Heart left ventricle (tissue), 16 donors: ENCODE data around the gene WASF3. TPM values are rescaled to one million over a fixed set of nuclear protein-coding genes. Genes with fewer than 3 reads are reported as not detected.

Source experiments
- ATAC-seq, 4 donors: fragments of 200-7000 bp; cut with Tn5 transposase; one replicate each; pipeline ENCODE4 v1.9.1; 2020 to 2022; ENCODE audit warnings: moderate library complexity in 4 of 4, mild to moderate bottlenecking in 3 of 4, moderate number of reproducible peaks in 1 of 4
- DNase-seq, 5 donors: peaks; one replicate each; pipeline ENCODE4 v3.0.0-alpha.2; 2020
- H3K27ac ChIP-seq, 12 donors: fragments of 200-600 bp; sonication (generic) in 4 of 12; one replicate each; pipeline versions ENCODE4 v1.5.0 to v1.8.0; 2016 to 2022; ENCODE audit warnings: mild to moderate bottlenecking in 2 of 12
- H3K27me3 ChIP-seq, 9 donors: fragments of 200-600 bp; sonication (generic) in 2 of 9; one replicate each; pipeline versions ENCODE4 v1.5.1 to v1.8.0; 2016 to 2022; ENCODE audit warnings: mild to moderate bottlenecking in 3 of 9
- H3K36me3 ChIP-seq, 9 donors: fragments of 200-600 bp; sonication (generic) in 2 of 9; one replicate each; pipeline versions ENCODE4 v1.5.0 to v1.8.0; 2018 to 2022; ENCODE audit warnings: mild to moderate bottlenecking in 2 of 9
- H3K4me1 ChIP-seq, 12 donors: fragments of 200-600 bp; sonication (generic) in 4 of 12; one replicate each; pipeline versions ENCODE4 v1.5.0 to v1.8.0; 2016 to 2022; ENCODE audit warnings: mild to moderate bottlenecking in 3 of 12
- H3K4me3 ChIP-seq, 12 donors: fragments of 200-600 bp; sonication (generic) in 4 of 12; one replicate each; pipeline versions ENCODE4 v1.5.0 to v1.8.0; 2017 to 2022; ENCODE audit warnings: mild to moderate bottlenecking in 9 of 12, moderate library complexity in 4 of 12
- H3K9me3 ChIP-seq, 12 donors: fragments of 200-600 bp; sonication (generic) in 4 of 12; one replicate each; pipeline versions ENCODE4 v1.5.0 to v1.8.0; 2016 to 2022; ENCODE audit warnings: mild to moderate bottlenecking in 1 of 12
- POLR2A ChIP-seq, 2 donors: fragments of 450-650 bp; IDR thresholded peaks; one replicate each; pipeline ENCODE4 v1.6.1; 2017; ENCODE audit warnings: antibody characterized with exemption in 2 of 2, mild to moderate bottlenecking in 2 of 2, moderate library complexity in 2 of 2
- WGBS, 4 donors: extraction: QIAGEN DNeasy Blood & Tissue Kit in 2 of 4; methylation state at CpG; one replicate each; pipeline versions ENCODE4 v1.1.5 to v1.1.7; 2013 to 2018; 5-methylcytosine and 5-hydroxymethylcytosine counted together
- intact Hi-C, 10 donors: fragments of 100-400 bp; cut with DNase I; formaldehyde crosslinking; loops; one replicate each; pipeline versions ENCODE4 v1.11.1 to v1.14.2; 2022
- polyA plus RNA-seq, 2 donors: library from polyadenylated mRNA; stranded (reverse); fragments of 200-250 nt; gene quantifications; one replicate each; pipeline ENCODE4 v1.2.3, GENCODE V29; 2013
- total RNA-seq, 9 donors: library from RNA; depleted of rRNA in 2 of 9; stranded (reverse); fragments of >200 nt in 2 of 9; fragmentation: NEBNext Ultra II Directional in 3 of 9; extraction: Animal tissue kit (Norgen Biotek cat#: 25700) in 3 of 9; gene quantifications; one replicate each; pipeline versions ENCODE4 v1.1.0 to v1.2.4, GENCODE V29; 2016 to 2023
- TF ChIP-seq, protein P1 (sequence below), 12 donors: fragments of 200-600 bp; sonication (generic) in 4 of 12; IDR thresholded peaks; one replicate each; pipeline versions ENCODE4 v1.5.0 to v1.8.0; 2018 to 2022; ENCODE audit warnings: antibody characterized with exemption in 12 of 12, mild to moderate bottlenecking in 5 of 12
- donor health status: ischemic (EF 13 %, LVEDD 7.1; RV severe dilation, severe dysfunction).
- donor health status: healthy with polysubstance abuse.
- donor health status: DM: no; HTN: yes; CAD: no.
- donor health status: DM: no; HTN: no; CAD: no.
- donor health status: ischemic (EF 25% LVEDD 6.9; RV normal size, moderate dysfunction).
- donor health status: ischemic (EF 25% LVEDD 5.7; RV mildly dilated, moderate dysfunction).
- donor health status: healthy.
- donor health status: DM: yes; HTN: yes; CAD: no.
- donor health status: ischemic (EF 35%, LVEDD 5.7; RV mildly dilated, moderate dysfunction).
- donor health status: nonischemic (EF 11% LVEDD 7.7; RV severe dilation, severe dysfunction).
- donor health status: DM: yes; HTN: yes; CAD: no.
- donor health status: PGD.
- donor health status: ischemic (EF 29% LVEDD 5.4; RV normal size, mild dysfunction).
- donor health status: nonischemic (EF 23%, LVEDD 6.1; RV moderate dilation, normal function).

Gene WASF3
- total and polyA plus RNA-seq, 11 donors: 3.4 to 14.9 (median 10.0) TPM

GRCh38 chr13:26718146-26718545, 160.7 kb downstream of the WASF3 start:
- no peak for TF ChIP-seq POLR2A (IDR thresholded peaks at IDR 0.05)
- peak in 1 of 4 donors; percentile 15 for ATAC-seq
- Histone ChIP-seq H3K9me3 (no peaks in the 10 kb centered on the region), H3K36me3 (no peaks in the 10 kb centered on the region), H3K4me1 (no peaks in the 10 kb centered on the region), H3K27ac (no peak overlapping the region), H3K27me3 (peaks cover 0 to 7% (median 0%) of the 10 kb centered on the region in 9 donors), H3K4me3 (no peak overlapping the region)
- 70 to 93% (median 73%) methylated on average over 5 to 8 of the region's 8 CpGs for WGBS, 4 donors
- intact Hi-C loops: no loop called here
- no peak for DNase-seq

DNA sequence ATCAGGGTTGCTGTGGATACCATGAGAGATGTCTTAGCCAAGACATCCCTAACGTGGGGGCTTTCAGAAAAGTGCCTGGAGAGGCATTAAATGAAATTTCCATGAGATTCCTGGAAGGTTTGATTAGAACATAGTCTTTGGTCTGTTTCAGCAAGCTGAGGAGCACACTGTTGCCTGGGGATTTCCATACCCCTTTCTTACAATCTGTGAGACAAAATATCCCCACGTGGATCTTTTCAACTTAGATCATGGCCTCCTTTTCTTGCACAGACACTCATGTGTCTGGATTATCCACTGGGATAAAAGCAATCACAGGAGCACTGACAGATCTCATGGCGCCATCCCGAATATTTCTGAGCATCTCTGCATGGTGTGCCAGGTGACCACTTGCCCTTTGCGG, 161.4 kb downstream of the WASF3 start:
- DNase-seq: no peak
- TF ChIP-seq, protein P1, sequence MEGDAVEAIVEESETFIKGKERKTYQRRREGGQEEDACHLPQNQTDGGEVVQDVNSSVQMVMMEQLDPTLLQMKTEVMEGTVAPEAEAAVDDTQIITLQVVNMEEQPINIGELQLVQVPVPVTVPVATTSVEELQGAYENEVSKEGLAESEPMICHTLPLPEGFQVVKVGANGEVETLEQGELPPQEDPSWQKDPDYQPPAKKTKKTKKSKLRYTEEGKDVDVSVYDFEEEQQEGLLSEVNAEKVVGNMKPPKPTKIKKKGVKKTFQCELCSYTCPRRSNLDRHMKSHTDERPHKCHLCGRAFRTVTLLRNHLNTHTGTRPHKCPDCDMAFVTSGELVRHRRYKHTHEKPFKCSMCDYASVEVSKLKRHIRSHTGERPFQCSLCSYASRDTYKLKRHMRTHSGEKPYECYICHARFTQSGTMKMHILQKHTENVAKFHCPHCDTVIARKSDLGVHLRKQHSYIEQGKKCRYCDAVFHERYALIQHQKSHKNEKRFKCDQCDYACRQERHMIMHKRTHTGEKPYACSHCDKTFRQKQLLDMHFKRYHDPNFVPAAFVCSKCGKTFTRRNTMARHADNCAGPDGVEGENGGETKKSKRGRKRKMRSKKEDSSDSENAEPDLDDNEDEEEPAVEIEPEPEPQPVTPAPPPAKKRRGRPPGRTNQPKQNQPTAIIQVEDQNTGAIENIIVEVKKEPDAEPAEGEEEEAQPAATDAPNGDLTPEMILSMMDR (IDR thresholded peaks at IDR 0.05): no peak
- TF ChIP-seq POLR2A (IDR thresholded peaks at IDR 0.05): no peak
- H3K4me1 ChIP-seq: no peaks in the 10 kb centered on the region
- no peak overlapping the region for H3K27ac ChIP-seq
- H3K27me3 ChIP-seq: peaks cover 0 to 7% (median 0%) of the 10 kb centered on the region in 9 donors
- no peak for ATAC-seq
- intact Hi-C loops: no loop called here
- H3K4me3 ChIP-seq: no peak overlapping the region
- H3K36me3 ChIP-seq: no peaks in the 10 kb centered on the region
- WGBS, 4 donors: 70 to 85% (median 82%) methylated on average over 5 of the region's 5 CpGs
- H3K9me3 ChIP-seq: no peaks in the 10 kb centered on the region

GRCh38 chr13:26719356-26719945, 162.0 kb downstream of the WASF3 start:
- H3K4me3 ChIP-seq: no peak overlapping the region
- DNase-seq: no peak
- no peak for ATAC-seq
- TF ChIP-seq, protein P1 (IDR thresholded peaks at IDR 0.05): peak in 1 of 12 donors; percentile 8
- no peak for TF ChIP-seq POLR2A (IDR thresholded peaks at IDR 0.05)
- H3K27me3 ChIP-seq: peaks cover 0 to 7% (median 0%) of the 10 kb centered on the region in 9 donors
- no peaks in the 10 kb centered on the region for H3K4me1 ChIP-seq
- intact Hi-C loops: no loop called here
- no peak overlapping the region for H3K27ac ChIP-seq
- WGBS, 4 donors: 28 to 46% (median 39%) methylated on average over 5 of the region's 5 CpGs
- no peaks in the 10 kb centered on the region for H3K36me3 ChIP-seq
- H3K9me3 ChIP-seq: no peaks in the 10 kb centered on the region

DNA sequence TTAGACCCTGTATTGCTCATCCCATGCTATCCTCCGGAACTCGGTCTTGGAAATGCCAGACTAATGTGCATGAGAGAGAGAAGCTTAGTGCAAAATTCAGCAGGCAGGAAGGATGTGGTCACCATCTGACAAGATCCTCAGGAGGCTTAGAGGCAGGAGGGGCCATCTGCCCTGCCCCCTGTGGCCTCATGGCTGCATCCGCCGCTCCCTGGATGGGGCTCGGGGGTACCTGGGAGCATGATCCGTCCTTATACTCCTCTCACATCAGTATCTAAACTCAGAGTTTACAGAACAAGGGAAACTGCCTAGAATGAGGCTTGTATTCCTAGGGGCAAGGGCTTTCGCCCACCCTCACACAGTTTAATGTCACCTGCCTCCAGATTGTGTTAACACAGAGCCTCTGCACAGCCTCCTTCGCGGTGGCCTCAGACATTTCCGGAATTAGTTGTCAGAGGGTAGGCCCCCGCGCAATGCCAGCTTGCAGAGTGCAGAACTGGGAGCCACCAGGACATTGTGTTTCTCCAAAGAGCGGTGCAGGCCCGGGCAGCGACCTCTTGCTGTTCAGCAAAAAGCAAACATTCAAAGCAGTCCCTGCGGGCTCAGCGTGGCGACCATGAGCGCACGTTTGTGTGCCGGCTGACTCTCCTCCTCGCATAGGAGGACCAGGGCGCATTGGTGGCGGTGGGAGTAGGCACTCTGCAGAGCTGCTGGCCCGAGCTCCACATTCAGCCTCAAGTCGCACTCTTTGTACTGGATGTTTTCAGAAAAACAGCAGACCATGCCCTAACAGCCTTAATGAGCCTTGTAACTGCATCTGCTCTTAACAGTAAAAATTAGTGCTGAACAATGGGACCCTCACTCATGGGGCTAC, 164.0 kb downstream of the WASF3 start:
- TF ChIP-seq, protein P1 (IDR thresholded peaks at IDR 0.05): no peak
- no peak for TF ChIP-seq POLR2A (IDR thresholded peaks at IDR 0.05)
- DNase-seq: peak in 2 of 5 donors; percentile 37 to 68
- Histone ChIP-seq H3K36me3 (no peaks in the 10 kb centered on the region), H3K27ac (no peak overlapping the region), H3K4me1 (no peaks in the 10 kb centered on the region), H3K4me3 (no peak overlapping the region), H3K9me3 (no peaks in the 10 kb centered on the region), H3K27me3 (peaks cover 0 to 7% (median 0%) of the 10 kb centered on the region in 9 donors)
- intact Hi-C loops: no loop called here
- 70 to 80% (median 74%) methylated on average over 18 to 26 of the region's 26 CpGs for WGBS, 4 donors
- ATAC-seq: peak in 1 of 4 donors; percentile 44
